Femur (tissue), 1 donor: ENCODE measurements around the gene WDR37.
"Not testable (repeated sequence)": the region's sequence is repeated elsewhere in the genome, so short reads cannot be mapped to it uniquely, and the experiment has no call there.

Experiments used
- DNase-seq: peaks from one replicate; pipeline ENCODE4 v3.0.0-alpha.2; 2017

Gene WDR37

DNA sequence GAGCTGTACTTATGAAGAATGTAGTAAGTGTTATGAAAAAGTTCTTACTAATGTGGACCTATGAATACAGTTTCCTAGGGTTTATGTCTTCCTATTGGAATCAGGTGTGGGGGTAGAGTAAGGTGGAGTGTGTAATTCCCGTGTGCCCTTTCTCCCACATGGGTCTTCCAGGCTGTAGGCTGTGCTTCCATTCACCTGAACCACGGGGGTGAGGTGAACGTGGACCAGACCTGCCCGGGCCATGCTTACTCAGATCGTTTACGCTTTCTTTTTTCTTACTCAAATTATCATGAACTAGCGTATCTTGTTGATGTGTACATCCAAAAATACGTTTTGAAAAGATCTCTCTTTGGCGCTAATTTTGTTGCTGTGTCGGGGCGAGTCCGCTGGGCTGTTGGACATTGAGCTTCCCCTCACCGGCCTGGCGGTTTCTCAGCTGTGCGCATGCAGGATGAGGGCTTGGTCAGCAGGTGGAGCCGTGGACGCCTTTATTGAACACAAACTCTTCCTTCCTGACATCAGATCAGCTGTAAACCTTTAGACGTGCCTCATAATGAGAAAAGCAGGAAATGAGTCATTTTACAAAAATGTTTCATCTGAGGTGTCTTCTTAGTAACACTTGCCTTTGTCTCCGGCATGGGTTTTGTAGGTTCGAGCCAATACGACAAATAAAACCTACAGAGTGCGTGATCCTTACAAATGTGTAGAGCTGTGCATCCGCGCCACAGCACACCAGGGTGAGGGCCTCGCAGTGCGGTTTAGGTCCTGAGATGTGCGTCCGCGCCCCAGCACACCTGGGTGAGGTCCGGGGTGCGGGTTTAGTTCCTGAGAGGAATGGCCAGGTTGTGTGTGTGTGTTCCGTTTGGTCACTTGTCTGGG is 53.8 kb downstream of the WDR37 start:
- peak; percentile 61 for DNase-seq

DNA sequence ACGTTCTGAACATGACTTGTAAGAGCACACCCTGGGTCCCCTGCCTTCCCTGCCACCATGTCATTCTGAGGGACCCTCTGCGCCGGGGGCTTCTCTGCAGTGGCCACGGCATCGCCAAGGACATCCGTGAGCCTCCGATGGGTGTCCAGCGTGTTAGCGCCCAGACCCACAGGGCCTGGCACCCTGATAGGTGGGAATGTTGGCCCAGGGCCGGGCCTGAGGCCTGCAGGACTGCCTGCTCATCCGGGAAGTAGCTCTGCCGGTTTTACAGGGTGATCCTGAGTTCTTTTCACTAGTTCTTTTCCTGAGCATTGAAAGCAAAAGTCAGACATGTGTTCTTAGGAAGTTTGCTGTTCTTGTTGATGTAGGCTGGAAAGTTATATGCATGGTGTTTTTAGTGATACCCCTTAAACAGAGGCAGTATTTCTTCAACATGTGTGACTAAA is 54.5 kb downstream of the WDR37 start:
- DNase-seq, result no peak

DNA sequence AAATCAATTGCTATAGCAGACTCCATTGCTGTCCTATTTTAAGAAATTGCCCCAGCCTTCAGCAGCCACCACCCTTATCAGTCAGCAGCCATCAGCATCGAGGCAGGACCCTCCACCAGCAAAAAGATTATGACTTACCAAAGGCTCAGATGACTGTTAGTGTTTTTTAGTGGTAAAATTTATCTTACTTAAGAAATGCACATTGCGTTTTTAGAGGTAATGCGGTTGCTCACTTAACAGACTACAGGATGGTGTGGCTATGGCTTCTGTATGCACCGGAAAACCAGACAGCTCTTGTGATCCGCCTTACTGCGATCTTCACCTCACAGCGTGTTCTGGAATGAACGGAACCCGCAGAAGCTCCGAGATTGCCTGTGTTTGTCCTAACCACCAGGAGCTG is 58.1 kb downstream of the WDR37 start:
- DNase-seq, result no peak

DNA sequence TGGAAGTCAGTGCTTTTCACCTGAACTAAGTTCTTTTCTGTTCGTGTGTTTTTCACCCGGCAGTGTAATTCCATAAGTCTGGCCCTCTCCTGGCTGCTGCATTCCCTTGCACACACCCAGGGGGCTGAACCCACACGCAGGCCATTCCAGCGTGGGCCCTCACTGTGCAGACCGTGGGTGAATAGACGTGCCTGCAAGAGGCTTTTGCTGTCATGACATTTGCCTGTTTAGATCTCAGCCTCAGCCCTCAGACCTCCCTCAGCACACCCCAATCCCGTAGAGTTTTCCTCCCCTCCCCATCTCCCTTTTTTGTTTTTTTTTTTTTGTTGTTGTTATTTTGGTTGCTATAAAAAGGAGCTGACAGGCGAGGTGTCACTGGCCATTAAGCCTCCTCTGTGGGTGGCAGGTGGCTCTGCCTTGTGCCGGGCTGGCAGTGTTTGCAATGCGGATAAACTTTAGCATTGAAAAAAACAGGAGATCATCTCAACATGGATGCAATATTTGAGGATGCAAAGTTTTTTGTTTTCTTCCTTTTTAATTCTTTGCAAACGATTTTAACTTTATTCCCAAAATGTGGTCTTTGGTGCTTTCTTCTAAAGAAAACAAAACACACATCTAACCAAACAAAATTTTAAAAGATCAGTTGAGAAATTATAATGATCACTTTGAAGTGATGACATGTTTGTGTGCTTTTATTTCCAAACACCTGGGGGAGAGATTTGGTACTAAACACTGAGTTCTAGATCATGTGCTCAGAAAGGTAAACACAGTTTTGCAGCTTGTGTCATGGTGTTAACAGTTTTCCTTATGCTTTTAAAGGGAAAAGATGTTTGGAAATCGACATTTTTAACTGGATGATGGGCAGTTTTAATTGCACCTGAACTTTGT is 58.8 kb downstream of the WDR37 start:
- no peak for DNase-seq

DNA sequence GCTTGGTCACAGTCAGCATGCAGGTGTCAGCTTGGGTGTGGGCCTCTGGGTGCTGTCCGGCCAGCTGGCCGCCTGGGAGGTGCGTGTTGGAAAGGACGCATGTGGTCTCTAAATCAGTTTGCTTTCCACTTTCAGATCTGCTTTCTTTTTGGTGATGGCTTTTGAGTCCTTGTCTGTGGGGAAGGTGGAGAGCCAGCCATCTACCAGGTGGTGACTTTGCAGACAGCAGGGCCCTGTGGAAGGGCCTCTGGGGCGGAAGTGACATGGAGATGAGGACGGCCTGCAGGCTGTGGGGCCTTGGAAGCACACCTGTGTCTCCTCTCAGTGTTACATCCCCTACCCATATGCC is 59.4 kb downstream of the WDR37 start:
- DNase-seq, result no peak

DNA sequence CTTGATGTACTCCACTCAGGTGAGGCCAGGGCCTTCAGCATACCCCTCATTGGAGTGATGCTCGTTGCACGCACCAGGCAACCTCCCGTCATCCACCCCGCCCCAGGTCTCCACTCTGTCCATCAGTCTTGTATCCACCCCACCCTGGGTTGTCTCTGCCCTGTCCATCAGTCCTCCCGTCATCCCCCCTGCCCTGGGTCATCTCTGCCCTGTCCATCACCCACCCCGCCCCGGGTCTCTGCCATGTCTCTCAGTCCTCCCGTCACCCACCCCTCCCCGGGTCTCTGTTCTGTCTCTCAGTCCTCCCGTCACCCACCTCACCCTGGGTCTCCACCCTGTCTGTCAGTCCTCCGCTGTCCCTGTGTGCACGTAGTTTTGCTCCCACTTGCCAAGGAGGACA is 59.9 kb downstream of the WDR37 start:
- DNase-seq, result no peak

DNA sequence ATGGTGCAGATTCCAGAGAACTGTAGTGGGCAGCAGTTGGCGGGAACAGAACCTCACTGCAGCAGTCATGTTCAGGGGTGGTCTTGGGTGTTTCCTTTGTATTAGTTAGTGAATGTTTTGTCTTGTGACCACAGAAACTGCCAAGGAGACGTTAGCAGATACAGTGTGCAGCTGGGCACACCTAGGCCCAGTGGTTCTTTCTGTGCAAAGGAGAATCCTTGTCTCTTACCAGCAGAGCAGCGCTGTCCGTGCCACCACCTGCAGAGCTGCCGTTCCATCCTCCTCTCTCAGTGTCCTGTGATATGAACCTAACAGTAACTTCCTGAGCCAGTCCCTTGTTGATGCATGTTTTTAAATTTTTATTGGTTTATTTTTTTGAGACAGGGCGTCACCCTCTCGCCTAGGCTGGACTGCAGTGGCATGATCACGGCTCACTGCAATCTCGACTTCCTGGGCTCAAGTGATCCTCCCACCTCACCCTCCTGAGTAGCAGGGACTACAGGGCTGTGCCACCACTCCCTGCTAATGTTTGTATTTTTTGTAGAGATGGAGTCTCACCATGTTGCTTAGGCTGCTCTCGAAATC is 60.6 kb downstream of the WDR37 start:
- no peak for DNase-seq

DNA sequence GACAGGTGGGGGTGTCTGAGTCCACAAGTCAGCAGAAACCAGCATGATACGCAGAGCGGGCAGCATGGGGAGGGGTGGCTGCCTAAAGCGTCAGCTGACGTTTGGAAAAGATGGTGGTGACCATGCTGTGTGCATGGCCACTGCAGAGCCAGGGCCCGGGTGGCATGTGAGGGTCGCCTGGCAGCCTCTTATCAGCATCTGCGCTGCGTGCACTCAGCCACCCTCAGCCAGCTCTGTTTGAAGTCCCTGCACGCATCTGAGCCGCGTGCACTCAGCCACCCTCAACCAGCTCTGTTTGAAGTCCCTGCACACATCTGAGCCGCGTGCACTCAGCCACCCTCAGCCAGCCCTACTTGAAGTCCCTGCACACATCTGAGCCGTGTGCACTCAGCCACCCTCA is 61.5 kb downstream of the WDR37 start:
- no peak for DNase-seq

DNA sequence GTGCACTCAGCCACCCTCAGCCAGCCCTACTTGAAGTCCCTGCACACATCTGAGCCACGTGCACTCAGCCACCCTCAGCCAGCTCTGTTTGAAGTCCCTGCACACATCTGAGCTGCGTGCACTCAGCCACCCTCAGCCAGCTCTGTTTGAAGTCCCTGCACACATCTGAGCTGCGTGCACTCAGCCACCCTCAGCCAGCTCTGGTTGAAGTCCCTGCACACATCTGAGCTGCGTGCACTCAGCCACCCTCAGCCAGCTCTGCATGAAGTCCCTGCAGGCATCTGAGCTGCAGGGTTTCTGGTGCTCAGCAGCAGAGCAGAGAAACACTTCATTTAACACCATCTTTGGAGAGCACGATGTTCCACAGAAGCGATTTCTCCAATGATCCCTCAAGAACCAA is 62.1 kb downstream of the WDR37 start:
- DNase-seq, result not testable (repeated sequence)

DNA sequence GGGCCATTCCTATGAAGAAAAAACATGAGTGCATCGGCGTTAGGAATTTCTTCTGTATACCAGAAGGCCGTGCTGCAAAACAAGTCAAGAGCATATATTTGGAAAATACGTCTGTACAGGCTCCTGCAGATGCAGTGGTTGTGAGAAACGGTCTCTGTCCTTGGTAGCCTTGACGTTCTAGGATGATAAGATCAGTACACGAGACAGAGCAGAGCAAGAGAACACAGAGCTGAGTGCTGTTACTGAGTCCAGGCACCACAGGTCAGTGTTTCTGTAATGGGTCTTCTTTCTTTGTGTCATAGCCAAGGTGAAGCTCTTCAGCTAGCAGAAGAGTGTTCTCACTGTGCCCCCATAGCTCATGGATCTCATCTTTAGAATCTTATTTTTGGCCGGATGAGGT is 62.8 kb downstream of the WDR37 start:
- no peak for DNase-seq

DNA sequence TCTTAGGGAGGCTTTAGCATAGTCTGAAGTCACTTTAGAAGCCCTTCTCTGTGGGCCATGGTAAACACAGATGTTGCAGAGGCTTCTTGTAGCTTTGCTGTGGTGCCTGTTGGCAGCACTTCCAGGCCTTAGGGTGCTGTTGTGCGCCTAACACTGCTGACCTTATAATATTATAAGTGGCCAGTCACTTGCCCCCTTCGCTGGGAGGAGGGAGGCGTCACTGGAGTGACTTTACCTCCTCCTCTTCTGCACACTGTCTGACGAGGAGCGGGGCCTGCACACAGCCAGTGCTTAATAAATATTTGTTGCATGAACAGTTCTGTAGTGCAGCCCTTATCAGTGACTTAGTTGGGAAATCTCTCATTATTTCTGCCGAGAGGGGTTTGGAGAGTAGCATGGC is 63.3 kb downstream of the WDR37 start:
- no peak for DNase-seq

DNA sequence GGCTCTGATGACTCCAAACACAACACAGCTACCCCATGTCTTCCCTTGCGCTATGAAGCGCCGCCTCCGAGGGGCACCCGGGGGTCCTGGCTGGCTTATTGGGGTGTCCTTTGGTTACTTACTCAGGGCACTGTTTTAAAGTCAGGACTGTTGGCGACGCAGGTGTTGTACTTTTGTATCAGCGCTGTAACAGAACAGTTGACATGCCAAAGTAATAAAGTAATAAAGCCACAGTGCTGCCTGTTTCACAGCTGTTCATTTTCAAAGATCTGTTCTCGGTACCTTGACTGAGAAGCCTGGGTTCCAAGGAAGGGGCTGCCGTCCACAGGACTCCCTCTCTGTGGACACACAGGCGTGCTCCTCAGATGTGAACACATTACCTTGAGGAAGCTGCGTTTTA is 64.1 kb downstream of the WDR37 start:
- DNase-seq, result no peak

DNA sequence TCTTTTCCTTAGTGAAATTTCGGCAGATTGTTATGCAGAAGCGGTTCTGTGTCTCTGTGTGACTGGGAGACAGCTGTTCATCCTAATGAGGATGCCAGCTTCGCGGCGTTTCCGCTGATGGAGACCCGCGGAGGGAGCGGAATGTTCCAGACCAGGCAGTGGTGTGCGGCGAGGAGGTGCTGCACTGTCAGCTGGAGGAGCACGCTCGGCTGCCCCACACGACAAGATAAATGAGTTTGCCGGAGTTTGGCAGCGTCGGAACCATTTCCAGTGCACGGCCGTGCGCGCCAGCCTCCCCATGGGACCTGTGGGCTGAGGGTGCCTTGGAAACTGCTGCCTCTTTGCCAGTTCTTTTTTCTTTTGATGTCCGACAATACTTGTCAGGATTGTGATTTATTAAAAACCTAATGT is 64.6 kb downstream of the WDR37 start:
- DNase-seq, result no peak

DNA sequence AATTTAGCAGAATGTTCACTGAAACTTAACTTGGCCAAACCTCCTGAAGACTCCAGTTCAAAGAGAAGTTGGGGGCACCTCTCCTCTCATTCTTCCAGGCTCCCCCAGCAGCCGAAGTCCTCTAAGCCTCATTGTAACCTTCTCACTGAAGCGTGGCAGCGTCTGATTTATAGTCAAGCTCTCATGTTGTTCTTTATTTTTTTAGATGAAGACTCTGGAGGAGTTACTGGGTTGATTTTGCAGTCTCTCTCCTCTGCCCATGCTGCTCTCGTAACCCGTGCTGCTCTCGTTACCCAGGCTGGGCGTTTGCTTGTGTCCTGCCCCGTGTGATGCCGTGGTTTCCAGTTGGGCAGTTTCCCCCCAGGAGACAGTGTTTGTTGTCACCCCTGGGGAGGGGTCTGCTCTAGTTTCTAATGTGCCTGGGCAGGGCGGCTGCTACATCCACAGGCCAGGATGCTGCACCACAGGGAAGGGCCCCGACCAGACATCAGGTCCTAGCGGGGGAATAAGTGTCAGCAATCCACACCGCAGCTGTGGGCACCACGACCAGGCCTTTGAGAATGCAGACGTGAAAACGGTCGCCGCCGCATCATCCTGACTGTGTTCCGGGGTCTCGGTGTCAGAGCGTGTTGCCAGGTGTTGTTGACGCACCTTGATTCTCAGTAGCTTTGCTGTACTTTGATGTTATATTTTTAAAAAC is 65.2 kb downstream of the WDR37 start:
- no peak for DNase-seq

DNA sequence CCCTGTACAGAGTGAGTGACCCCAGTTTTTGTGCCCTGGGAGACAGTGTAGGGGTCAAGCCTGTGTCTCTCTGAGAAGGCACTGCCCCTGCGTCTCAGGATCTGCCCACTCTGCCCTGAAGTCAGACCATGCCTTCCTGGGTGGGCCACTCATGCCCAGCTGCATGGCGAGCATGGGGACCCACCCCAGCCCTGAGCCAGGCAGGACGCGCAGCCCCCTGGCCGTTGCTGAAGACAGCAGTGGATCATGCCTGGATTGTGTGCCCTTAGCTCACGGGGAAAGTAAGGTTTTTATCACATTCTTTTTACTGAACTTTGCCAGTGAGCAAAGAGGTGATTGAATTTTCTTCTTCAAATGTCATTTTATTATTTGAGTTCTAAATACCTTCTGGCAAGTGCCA is 66.2 kb downstream of the WDR37 start:
- DNase-seq, result no peak

DNA sequence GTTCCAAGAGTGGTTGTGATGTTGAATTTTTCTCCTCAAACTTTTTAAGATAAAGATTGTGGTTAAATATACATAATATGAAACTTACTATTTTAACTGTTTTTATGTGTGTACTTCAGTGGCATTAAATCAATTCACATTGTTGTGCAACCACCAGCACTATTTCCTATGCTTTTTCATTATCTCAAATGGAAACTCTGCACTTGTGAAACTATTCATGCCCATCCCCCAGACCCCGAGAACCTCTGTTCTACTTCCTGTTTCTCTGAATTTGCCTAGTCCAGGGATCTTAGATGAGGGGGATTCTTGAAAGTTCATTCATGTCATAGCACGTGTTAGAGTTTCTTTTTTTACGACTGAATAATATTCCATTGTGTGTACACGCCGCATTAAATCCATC is 67.0 kb downstream of the WDR37 start:
- no peak for DNase-seq

DNA sequence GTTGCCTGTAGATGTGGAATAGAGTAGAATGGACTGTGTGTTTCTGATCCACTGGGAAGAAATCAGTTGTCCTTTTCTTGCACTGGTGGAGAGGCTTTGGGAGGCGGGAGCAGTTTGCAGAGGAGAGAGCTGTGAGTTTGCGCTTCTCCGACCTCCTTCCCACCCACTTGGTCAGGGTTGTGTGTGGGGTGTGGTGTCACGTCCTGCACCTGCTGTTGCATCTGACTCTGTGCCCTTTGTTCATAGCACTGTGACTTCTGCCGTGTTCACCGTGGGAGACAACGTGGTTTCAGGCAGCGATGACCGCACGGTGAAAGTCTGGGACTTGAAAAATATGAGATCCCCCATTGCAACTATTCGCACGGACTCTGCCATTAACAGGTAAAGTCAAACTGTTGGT is 67.8 kb downstream of the WDR37 start:
- DNase-seq, result no peak

DNA sequence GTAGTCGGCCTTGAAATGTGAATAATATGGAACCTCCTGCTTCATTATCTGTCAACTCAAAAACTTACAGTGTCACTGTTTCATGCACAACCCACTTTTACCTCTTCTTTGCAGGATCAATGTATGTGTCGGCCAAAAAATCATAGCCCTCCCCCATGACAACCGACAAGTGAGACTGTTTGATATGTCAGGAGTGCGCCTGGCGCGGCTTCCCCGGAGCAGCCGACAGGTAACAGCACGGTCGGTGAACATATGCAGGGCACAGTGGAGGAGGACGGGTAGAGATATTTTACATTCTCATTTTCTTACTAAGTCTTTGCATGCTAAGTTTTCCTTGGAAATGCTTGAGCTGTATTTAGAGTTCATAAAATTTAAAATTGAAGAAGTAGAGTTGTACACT is 68.6 kb downstream of the WDR37 start:
- DNase-seq, result no peak

DNA sequence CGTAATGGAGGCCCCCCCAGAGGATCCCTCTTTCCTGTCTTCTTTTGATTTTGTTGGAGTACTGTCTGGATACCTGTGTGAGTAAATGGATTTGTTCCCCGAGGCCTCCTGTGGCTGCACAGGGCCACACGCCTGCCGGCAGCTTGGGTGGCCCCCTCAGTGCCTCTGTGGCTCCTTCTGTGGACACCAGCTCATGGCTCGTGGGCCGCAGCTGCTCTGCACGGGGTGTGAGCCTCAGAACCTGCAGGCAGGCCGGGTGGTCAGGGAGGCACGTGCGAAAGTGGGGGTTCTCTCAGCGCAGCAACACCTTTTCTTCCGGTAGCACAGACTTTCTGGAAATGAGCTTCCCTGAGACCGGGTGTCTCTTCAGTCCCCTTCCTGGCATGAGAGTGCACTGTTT is 70.3 kb downstream of the WDR37 start:
- no peak for DNase-seq

DNA sequence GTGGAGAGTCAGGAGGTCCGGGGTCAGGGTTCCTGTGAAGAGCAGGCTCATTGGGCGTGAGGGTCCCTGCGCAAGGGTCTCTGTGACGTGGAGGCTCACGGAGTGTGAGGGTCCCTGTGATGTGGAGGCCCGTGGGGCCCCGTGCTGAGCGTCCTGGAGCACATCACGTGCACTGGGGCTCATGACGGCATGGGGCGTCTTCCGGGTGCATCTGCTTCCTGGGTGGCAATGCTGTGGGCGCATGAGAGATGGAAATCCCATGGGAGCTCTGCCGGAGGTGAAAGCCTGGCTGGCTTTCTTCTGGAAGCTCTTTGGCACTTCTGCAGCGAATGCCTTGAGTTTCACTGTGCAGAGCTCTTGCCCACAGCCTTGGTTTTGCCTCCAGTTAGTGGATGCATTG is 71.4 kb downstream of the WDR37 start:
- DNase-seq, result no peak

DNA sequence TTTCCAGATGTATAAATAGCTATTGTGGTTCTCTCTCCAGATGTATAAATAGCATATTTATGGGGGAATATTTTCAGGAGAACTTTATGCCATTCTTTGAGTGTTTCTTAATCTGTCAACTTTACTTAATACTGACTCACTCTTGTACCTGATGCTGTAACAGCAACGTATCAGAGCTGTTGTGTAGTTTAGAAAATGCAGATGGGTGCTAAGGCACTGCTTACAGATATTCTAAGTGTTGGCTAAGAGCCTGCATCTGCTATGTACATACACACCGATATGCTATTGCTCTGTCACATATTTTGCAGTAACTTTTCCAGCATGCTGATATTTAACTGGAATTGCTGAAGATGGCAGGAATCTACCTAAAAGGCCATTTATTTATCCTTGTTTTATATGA is 71.9 kb downstream of the WDR37 start:
- no peak for DNase-seq

DNA sequence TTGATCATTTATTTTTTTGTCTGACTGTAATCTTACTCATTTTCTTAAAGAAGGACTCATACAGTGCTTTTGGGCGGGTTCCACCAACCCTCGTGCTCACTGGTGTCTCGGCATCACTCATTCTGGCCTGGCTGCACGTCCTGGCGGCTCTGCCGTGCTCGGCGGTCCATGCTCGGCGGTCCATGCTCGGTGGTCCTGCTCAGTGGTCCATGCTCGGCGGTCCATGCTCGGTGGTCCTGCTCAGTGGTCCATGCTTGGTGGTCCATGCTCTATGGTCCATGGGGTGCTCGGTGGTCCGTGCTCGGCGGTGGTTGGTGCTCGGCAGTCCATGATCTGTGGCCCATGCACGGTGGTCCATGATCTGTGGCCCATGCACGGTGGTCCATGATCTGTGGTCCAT is 72.5 kb downstream of the WDR37 start:
- DNase-seq, result no peak

DNA sequence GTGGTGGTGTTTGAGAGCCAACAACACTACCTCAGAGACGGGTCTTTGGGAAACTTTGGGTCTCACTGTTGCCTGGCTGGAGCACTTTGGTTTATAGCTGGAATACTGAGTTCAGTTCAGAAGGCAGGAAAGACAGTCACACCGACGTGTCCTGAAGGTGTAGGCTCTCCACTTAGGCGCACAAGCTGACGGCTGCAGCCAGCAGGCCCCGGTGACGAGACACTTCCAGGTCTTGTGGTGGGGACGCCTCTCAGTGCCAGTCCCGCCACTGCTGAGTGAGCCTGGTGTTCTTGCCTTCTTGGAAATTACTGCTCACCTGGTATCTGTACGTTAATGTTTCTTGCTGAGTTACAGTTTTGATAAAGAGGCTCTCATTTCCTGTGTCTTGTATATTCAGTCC is 74.0 kb downstream of the WDR37 start:
- DNase-seq, result no peak
